GM21825 (cell line): ENCODE results near the gene NTRK3.
"Not testable (repeated sequence)": the region's sequence is repeated elsewhere in the genome, so short reads cannot be mapped to it uniquely, and the experiment has no call there.

Source experiments
- ATAC-seq: cut with Tn5 transposase; IDR thresholded peaks from one replicate; pipeline ENCODE4 v1.9.1; 2021; ENCODE audit warnings: mild to moderate bottlenecking, moderate library complexity; ENCODE audit not compliant: unreplicated experiment

NTRK3 gene

GRCh38 chr15:88083811-88084760, 172.5 kb downstream of the NTRK3 start:
- ATAC-seq = no peak

DNA sequence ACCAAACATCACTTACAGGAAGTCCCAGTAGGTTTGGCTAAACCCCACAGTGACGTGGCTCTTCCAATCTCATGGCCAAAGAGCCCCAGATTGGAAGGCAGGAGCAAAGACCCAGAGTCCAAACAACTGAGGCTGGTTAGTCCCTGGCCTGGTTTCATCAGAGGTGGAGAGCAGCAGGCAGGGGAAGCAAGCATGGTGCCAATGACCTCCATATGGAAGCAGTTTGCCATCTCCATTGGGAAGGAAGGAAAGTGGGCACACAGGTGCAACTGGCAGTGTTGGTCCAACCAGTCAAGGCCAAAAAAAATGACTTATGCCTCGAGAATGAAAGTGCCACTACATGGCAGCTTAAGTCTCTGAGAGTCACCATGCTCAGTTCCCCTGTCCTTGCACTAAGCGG, 175.9 kb downstream of the NTRK3 start:
- no peak for ATAC-seq

- no peak for ATAC-seq
Observed at GRCh38 chr15:88077296-88078020, 179.1 kb downstream of the NTRK3 start.

- no peak for ATAC-seq
Observed at GRCh38 chr15:88076328-88076727, 180.2 kb downstream of the NTRK3 start.

DNA sequence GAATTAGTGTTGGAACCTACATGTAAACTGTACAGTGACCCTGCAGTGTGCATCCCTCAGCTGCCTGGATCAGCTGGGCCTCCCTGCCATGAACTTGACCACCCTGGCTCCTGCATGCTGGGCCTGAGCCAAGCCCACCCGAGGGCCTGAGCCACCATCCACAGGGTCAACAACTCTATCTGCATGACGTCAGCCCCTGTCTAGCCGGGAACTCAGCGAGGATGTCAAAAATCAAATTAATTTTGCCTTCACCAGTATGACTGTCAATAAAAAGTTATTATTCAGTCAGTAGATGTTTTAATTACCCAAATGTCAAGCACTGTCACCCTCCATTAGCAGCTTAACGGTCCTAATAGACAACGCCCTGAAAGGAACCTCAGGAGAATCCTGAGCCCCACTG, 181.4 kb downstream of the NTRK3 start:
- ATAC-seq = no peak

GRCh38 chr15:88074386-88074785, 182.2 kb downstream of the NTRK3 start:
- no peak for ATAC-seq

DNA sequence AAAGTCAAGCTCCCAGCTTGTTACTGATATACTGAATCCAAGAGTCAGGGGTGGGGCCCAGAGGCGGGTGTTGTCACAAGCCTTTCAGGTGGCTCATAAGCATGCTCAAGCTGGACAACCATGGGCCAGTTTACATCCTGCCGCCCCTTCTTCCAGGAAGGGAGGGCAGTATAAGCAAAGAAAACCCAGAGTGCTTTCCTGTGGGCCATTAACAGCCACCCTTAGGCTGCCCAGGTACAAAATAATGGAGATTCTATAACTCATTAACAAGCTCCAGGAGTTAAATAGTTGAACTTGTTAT, 183.2 kb downstream of the NTRK3 start:
- ATAC-seq = no peak

GRCh38 chr15:88072598-88073390, 183.7 kb downstream of the NTRK3 start:
- ATAC-seq = no peak

DNA sequence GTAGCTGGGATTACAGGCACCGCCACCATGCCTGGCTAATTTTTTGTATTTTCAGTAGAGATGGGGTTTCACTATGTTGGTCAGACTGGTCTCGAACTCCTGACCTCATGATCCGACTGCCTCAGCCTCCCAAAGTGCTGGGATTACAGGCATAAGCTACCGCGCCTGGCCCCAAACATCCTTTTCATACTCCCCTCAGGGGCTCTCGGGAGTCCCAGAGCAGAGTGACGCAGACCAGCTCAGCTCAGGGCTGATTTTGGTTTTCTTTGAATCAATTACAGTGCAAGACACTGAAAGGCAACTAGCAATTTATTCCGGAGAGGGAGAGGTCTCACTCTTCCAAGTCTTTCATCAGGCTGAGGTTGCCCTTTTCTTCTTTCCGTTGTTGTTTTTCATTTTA, 184.4 kb downstream of the NTRK3 start:
- ATAC-seq = not testable (repeated sequence)

DNA sequence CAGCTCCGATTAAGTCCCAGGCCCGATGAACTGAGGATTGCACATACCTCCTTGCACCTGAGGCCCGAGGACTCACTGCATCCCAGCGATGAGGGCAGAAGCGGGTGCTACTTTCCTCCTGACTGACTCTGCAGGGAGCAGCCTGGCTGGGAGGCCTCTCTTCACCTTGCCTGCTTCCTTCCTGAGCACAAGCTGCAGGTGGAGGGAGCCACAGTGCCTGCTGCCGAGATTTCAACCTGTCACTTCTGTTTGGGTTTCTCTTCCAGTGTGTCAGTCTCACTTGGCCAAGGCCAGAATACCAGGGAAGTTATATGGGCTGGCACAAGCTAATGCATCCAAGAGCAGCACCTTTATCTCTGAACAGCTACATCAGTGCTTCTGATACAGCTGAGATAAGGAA, 185.4 kb downstream of the NTRK3 start:
- ATAC-seq = no peak

DNA sequence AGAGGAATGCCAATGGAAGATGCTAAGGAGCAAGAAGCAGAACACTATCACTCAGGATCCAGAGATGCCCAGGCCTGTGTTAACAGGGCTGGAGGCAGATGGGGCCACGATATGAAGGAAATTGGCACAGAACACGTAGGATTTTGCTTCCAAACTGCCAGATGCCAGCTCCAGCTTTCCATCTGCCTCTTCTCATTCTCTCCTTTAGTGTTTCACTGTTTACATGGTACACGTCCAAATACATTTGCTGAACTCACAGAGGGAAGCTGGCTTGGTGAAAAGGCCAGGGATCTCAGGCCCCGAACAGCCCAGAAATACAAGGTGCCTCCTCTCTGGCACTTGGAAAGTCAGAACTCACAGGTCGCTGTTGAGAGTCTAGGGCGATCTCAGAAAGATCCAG, 187.0 kb downstream of the NTRK3 start:
- ATAC-seq = no peak

GRCh38 chr15:88067331-88067685, 189.2 kb downstream of the NTRK3 start:
- ATAC-seq = no peak

- no peak for ATAC-seq
Observed at GRCh38 chr15:88066636-88067330, 189.8 kb downstream of the NTRK3 start.

GRCh38 chr15:88061452-88061851, 195.1 kb downstream of the NTRK3 start:
- no peak for ATAC-seq

- ATAC-seq = no peak
Observed at GRCh38 chr15:88060383-88060782, 196.2 kb downstream of the NTRK3 start.

DNA sequence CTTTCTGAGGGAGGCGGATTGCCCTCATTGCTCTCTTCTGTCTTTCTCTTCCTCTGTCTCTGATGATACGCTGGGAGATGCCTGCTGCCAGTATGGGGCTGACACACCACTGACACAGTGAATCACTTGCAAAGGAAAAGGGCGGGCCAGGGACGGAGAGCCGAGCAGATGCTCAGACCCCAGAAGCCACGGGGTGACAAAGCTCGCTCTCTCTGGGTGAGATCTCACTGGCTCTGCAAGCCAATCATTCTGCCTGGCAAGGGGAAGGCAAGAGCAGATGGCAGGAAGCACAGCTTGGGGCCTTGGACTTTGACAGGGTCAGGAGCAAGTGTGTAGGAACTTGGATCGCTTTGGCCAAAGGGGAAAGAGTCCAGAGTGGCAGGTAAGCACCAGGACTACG, 198.7 kb downstream of the NTRK3 start:
- ATAC-seq = no peak

DNA sequence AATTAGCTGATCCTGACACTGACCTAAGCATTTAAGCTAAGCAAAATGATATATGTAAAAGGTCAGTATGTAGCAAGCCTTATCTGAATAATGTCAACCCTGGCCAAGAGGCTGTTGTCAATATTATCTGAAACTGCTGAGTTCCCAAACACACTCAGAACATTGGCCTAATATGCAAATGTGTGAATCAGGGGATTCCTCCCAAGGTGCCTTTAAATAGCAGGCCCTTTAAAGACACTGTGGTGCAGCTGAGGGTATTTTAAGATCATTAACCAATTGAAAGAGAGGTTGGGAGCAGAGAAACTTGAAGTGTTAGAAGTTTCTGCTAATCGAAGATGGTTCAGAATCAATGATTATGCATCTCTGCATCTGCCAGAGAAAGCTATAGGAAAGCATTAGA, 207.0 kb downstream of the NTRK3 start:
- ATAC-seq = peak; percentile 82

DNA sequence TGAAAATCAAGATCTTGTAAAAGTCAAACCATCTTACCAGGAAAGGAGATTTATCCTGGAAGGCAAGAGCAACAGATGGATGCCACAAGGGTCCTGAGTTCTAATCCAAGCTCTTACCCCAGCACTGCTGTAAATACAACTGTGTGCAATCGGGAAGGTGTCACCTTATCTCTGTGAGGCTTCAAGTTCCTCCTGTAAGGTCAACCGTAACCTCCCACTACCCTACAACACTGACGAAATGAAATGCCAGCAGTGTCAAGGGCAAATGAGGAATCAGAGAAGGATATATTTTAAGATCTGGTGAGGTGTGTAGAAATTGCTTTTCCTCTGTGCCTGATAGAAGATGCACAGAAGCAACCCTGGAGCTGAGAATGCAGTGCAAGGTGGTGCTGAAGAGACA, 207.8 kb downstream of the NTRK3 start:
- ATAC-seq = no peak

- no peak for ATAC-seq
Observed at GRCh38 chr15:88048237-88048636, 208.3 kb downstream of the NTRK3 start.

- no peak for ATAC-seq
Observed at GRCh38 chr15:88046576-88047129, 209.9 kb downstream of the NTRK3 start.

- ATAC-seq = no peak
Observed at GRCh38 chr15:88043396-88043795, 213.1 kb downstream of the NTRK3 start.
